Right renal cortex interstitium (tissue), 3 donors: ENCODE results near the gene RSKR. TPM values are rescaled to one million over a fixed set of nuclear protein-coding genes. Genes with fewer than 3 reads are reported as not detected.
"Not testable (repeated sequence)": the region's sequence is repeated elsewhere in the genome, so short reads cannot be mapped to it uniquely, and the experiment has no call there.

Source experiments
- DNase-seq, 3 donors: peaks; one replicate each; pipeline ENCODE4 v3.0.0-alpha.2; 2013; ENCODE audit warnings: low read depth in 3 of 3, low spot score in 2 of 3
- polyA plus RNA-seq, 3 donors: library from polyadenylated mRNA; unstranded; fragments of 120-200 nt; gene quantifications; one replicate each; pipeline ENCODE4 v1.2.1, GENCODE V29; 2013; ENCODE audit not compliant: insufficient read length in 3 of 3

Gene RSKR
- polyA plus RNA-seq, result 1 to 10 TPM; 7.5 to 8.9 (median 8.5) TPM

DNA sequence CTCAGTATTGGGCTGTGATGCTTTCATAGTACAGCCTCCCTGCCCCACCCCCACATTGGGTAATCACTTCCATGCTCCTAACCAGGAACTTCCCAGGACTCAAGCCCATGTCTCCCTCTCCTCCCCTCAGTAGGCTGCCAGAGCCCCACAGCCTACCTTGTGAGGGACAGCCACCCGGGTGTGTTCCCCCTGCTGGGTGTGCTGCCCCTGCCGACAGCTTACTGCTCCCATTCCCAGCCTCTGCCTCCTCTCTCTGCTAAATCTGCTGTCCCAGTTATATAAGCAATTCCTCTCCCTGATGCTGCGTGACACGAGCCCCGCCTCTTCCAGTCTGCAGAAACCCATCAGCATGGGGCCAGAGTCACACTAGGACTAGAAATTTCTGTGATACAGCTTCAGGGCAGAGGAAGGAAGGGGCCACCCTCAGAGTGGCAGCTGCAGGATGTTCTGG is at the start of gene RSKR:
RSKR (minus strand) TSS at position 255 of the 451 bp plus-strand sequence; CDS start at position 231, 24 bp downstream.
- DNase-seq, result no peak

DNA sequence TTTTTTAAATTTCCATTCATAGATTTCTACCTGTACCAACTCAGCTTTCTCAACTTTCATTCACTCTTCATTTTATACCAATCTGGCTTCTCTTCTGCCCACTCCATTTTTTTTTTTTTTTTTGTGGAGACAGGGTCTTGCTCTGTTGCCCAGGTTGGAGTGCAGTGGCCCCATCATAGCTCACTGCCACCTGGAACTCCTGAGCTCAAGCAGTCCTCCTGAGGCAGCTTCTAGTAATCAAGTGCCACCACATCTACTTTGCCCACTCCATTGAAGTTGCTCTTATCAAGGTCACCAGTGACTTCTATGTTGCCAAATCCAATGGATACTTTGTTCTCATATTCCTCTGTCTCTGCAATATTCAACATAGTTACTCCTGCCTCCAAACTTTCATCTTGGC is 49.7 kb upstream of the RSKR start:
- DNase-seq, result no peak

DNA sequence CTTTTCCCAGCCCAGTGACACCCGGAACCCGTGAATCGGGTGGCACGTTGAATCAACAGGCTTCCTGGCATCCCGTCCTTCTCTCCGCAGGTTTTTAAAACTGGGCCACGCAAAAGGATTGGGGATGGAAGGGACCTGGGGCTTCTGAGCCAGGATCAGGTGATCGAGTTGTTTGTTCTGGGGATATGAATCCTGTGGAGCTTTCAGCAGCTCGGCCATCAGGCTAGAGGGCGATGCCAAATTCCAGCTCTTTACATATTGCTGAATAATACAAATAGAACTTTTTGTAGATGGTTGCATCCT is 48.5 kb upstream of the RSKR start:
- DNase-seq, result no peak

GRCh38 chr17:28661635-28662526 is 47.9 kb upstream of the RSKR start, which contains the start of the genes SDF2 and SUPT6H:
SDF2 (minus strand) TSS chr17:28661906; CDS start chr17:28661876, 30 bp downstream.
SUPT6H (plus strand) TSS chr17:28662205; CDS start chr17:28673402, 11,197 bp downstream.
- peak; percentile 89 to 90 (median 90) for DNase-seq

GRCh38 chr17:28659497-28659881 is 45.5 kb upstream of the RSKR start:
- not testable (repeated sequence) for DNase-seq

DNA sequence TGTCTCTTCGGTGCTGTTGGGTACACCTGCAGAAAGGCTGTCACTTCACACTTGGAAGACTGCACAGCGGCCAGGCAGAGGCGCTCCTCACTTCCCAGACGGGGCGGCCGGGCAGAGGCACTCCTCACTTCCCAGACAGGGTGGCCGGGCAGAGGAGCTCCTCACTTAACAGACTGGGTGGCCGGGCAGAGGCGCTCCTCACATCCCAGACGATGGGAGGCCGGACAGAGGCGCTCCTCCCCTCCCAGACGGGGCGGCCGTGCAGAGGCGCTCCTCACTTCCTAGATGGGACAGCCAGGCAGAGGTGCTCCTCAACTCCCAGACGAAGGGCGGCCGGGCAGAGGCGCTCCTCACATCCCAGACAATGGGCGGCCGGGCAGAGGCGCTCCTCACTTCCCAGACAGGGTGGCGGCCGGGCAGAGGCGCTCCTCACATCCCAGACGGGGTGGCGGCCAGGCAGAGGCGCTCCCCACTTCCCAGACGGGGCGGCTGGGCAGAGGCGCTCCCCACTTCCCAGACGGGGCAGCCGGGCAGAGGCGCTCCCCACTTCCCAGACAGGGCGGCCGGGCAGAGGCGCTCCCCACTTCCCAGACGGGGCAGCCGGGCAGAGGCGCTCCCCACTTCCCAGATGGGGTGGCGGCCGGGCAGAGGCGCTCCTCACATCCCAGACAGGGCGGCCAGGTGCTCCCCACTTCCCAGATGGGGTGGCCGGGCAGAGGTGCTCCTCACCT is 44.9 kb upstream of the RSKR start:
- not testable (repeated sequence) for DNase-seq

DNA sequence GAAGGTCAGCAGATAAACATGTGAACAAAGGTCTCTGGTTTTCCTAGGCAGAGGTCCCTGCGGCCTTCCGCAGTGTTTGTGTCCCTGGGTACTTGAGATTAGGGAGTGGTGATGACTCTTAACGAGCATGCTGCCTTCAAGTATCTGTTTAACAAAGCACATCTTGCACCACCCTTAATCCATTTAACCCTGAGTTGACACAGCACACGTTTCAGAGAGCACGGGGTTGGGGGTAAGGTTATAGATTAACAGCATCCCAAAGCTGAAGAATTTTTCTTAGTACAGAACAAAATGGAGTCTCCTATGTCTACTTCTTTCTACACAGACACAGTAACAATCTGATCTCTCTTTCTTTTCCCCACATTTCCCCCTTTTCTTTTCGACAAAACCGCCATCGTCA is 44.4 kb upstream of the RSKR start:
- DNase-seq, result not testable (repeated sequence)

GRCh38 chr17:28657756-28658155 is 43.8 kb upstream of the RSKR start:
- no peak for DNase-seq

DNA sequence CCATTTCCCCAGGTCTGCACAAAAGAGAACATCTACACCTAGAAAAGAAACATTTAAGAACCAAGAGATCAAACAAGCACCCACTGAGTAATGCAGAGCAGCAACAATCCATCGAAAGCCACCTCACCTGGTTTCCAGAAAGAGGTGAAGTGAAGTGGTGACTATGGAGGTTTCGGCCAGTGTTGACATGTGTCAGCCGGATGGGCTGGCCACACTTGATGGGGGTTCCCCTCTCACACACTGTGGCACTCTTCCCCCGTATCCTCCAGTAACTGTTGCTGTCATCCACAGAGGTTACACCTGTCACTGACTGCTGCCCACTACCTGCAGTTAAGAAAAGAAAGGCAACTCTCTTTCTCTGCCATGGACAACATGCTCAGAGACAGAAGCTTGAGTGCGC is 41.2 kb upstream of the RSKR start:
- no peak for DNase-seq

GRCh38 chr17:28648698-28649097 is 34.7 kb upstream of the RSKR start:
- DNase-seq, result no peak

- DNase-seq, result no peak
These were observed 32.2 kb upstream of the RSKR start for GRCh38 chr17:28646039-28646754.

DNA sequence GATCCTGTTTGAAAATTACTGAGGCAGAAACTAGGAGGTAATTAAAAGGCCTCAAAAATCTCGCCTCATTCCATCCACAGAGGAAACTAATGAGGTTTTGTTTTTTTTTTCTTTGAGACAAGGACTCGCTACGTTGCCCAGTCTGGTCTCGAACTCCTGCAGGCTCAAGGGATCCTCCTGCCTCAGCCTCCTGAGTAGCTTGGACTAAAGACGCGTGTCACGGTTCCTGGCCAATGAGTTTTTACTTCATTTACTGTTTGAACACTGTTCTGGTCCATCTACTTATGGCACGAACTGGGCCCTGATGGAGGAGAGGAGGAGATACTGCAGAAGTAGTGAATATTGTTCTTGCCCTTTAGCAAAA is 31.6 kb upstream of the RSKR start:
- DNase-seq, result no peak

DNA sequence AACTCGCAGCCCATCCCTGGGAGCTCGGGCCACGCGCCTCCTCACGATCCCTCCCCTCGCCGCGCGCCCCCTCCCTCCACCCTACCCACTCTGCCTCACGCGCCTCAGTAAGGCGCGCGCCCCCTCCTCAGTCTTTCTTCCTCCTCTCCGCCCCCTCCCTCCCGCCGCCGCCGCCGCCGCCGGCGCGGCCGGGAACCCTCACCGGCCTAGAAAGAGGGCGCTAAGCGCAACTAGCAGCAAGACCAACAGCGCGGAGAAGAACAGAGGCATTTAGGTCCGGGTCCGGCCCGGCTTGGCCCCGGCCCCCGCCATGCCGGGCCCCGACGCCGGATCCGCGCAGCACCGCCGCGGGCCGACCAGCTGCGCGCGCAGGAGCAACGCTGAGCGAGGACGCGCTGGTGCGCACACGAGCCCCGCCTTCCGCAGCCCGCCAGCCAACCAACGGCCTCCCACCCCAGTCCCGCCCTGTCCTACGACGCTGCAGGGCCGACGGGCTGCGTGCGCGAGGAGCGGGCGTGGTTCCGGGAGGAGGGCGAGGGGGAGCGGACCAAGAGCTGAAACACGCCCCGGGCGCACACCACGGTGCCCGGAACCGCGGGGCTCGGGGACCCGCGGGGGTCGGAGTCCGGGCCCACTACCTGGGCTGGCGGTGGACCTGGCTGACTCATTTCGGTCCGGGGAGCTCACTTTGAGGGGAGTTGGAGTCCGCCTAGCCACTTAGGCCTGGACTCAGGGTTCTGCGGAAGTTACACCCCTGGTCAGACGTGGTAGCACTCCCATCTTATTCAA is 31.0 kb upstream of the RSKR start, which contains the start of gene BLTP2:
BLTP2 (minus strand) TSS at position 372 of the 789 bp plus-strand sequence; CDS start at position 270, 102 bp downstream.
- peak; percentile 80 to 89 (median 87) for DNase-seq

DNA sequence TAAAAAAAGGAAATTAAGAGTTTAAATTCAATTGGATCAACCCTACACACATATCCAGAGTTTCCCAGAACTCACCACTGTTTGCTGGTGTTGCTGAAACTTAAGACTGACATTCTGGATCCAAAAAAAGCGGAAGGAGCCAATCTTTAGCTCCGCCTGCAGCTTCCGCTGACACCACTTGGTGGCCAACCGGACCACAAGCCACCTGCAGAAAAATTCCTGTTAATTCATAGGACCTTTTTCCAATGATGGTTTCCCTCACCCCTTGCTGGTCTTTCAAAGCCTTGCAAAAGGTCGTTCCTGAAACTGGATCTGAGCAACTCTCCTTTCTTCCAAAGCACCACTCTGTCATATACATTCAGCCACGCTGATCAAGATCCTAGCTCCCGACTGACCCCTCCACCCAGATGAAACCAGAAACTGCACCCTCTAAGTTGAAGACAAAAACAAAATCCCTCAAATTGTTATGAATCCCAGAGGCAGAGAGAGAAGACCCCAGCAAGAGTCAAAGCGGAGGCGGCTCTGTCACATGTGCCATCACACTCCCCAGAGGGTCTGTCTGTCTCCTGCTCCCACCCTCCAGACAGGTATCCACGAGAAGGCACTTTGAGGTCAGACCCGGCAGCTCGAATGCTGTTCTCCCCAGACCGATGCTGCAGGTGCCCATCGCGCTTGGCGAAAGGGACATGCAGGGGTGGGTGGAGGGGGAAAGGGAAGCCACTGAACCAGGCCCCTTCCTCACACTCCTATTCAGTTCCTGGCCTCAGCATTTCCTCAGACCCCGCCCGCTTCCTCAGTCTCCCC is 30.2 kb upstream of the RSKR start:
- DNase-seq, result no peak

DNA sequence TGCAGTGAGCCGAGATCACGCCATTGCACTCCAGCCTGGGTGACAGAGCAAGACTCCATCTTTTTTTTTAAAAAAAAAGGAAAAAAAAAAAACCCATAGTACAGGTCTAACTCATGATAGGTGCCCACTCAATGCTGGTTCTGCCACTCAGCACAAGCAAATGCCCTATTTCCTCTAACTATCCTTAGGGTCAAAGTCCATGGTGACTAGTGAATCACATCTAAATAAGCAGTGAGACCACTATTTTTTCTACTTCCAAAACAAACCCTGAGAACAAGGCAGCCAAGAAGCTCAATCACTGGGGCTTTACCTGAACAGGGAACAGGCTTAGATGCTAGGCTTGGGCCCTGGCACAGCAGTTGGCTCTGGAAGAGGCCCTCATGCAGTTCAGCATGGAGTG is 27.6 kb upstream of the RSKR start:
- no peak for DNase-seq

GRCh38 chr17:28635506-28635905 is 21.5 kb upstream of the RSKR start:
- no peak for DNase-seq

DNA sequence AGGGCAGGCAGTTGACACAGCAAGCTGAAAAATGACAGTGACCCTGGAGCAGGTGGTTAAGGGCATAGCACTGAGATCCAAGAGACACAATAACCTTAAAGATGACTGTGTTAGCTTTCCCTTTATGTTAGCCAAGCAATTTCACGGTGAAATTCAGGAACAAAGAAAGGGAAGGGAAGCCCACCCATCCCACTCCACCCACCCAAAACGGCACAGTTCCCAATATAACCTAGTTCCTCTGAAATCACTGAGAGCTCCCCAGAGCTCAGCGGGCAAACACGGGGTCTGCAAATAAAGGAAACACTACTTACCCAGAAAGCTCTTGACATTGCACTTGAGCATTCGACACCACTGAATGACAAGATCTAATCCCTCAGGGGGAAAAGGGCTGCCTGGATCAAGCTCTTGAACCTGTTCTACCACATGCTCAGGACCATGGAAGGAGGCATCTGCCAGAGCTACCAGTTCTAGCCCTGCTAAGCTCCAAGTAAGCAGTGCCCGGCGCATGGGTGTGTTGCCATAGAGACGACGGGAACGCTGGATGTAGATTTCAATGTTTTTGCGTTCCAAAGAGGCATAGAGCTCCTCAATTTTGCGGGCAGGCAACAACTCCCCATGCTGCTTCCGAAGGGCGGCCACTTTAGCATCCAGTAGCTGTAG is 20.4 kb upstream of the RSKR start:
- DNase-seq, result no peak

GRCh38 chr17:28626818-28627217 is 12.8 kb upstream of the RSKR start:
- DNase-seq, result no peak

DNA sequence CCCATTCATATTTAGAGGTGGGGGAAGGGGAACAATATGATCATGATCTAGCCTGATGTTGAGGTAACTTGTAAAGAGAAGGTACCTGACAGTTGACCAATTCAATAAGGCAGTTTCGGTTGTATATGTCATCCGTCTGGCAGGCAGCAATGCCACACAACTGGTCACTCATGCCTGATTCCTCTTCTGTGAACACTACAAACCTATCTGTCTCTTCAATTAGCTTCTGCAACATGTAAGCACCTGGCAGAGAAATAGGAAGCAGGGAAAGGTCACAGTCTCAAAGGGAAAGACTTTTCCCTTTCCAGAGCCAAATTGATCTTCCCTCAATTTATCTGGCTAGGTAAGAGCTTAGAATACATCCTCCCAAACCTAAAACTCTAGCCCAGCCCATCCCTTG is 10.2 kb upstream of the RSKR start:
- no peak for DNase-seq
